ENCODE data around the gene AIPL1. TPM values are rescaled to one million over a fixed set of nuclear protein-coding genes. Genes with fewer than 3 reads are reported as not detected.

The AIPL1 gene
- total RNA-seq, 2 donors from 2014 or later: not detected

DNA sequence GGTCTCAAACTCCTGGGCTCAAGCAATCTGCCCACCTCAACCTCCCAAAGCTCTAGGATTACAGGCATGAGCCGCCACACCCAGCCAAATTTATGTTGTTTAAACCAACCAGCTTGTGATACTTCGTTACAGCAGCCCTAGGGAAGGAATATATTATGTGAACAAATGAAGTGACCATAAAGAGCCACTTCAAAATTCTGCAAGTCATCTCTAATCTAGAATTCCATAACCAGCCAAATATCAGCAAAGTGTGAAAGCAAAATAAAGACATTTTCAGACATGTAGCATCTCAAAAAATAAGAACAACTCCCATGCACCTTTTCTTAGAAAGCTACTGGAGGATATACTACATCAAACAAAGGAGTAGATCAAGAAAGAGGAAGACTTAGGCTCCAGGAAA, 36.0 kb downstream of the AIPL1 start:
- H3K4me1 Mint-ChIP-seq (ENCODE audit: low read depth in 2 of 2): no peaks in the 10 kb centered on the region
- H3K27ac Mint-ChIP-seq: no peak overlapping the region
- H3K27me3 Mint-ChIP-seq: peaks cover 15 to 27% of the 10 kb centered on the region in 2 donors
- ATAC-seq (no peak), DNase-seq (ENCODE audit: low spot score) (no peak)
- no peaks in the 10 kb centered on the region for H3K9me3 Mint-ChIP-seq
- no peaks in the 10 kb centered on the region for H3K36me3 Mint-ChIP-seq
- no peak overlapping the region for H3K4me3 Mint-ChIP-seq

- no peak overlapping the region for H3K27ac Mint-ChIP-seq
- DNase-seq (ENCODE audit: low spot score) (no peak), ATAC-seq (no peak)
- H3K4me1 Mint-ChIP-seq (ENCODE audit: low read depth in 2 of 2): no peaks in the 10 kb centered on the region
- no peaks in the 10 kb centered on the region for H3K36me3 Mint-ChIP-seq
- H3K9me3 Mint-ChIP-seq: no peaks in the 10 kb centered on the region
- no peak overlapping the region for H3K4me3 Mint-ChIP-seq
- peaks cover 12 to 19% of the 10 kb centered on the region in 2 donors for H3K27me3 Mint-ChIP-seq
Measured at GRCh38 chr17:6394055-6394606, 40.8 kb downstream of the AIPL1 start.

DNA sequence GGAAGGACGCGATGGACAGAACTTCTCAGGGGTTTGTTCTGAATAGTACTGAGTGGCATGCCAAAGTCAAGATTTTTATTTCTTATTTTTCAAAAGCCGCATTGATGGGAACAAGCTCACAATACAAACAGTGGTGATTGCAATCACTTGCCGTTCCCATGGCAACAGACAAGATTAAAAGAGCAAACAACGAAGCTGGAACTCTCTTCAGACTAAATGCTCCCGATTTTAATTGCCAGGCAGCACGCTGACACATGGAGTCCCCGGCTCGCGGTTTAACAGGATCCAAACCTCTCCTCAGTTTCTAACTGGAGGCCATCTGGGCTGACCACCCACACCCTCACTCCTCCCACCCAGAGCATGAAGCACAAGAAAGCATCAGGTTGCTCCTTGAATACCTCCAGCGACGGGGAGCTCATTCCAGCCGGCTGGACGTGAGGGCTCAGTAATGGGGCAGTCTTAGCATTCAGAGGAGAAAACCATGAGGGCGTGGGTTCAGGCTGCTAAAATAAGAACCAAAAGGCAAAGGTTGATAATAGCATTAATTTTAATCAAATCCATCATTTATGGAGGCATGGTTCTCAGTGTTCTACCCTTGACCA, 41.5 kb downstream of the AIPL1 start:
- H3K27ac Mint-ChIP-seq: no peak overlapping the region
- DNase-seq (ENCODE audit: low spot score) (no peak), ATAC-seq (no peak)
- peaks cover 12 to 19% of the 10 kb centered on the region in 2 donors for H3K27me3 Mint-ChIP-seq
- no peaks in the 10 kb centered on the region for H3K9me3 Mint-ChIP-seq
- no peak overlapping the region for H3K4me3 Mint-ChIP-seq
- H3K36me3 Mint-ChIP-seq: no peaks in the 10 kb centered on the region
- H3K4me1 Mint-ChIP-seq (ENCODE audit: low read depth in 2 of 2): no peaks in the 10 kb centered on the region

GRCh38 chr17:6392609-6393350, 42.1 kb downstream of the AIPL1 start:
- DNase-seq (ENCODE audit: low spot score) (no peak), ATAC-seq (no peak)
- no peak overlapping the region for H3K4me3 Mint-ChIP-seq
- H3K27me3 Mint-ChIP-seq: peaks cover 10 to 19% of the 10 kb centered on the region in 2 donors
- H3K27ac Mint-ChIP-seq: no peak overlapping the region
- H3K36me3 Mint-ChIP-seq: no peaks in the 10 kb centered on the region
- no peaks in the 10 kb centered on the region for H3K9me3 Mint-ChIP-seq
- no peaks in the 10 kb centered on the region for H3K4me1 Mint-ChIP-seq (ENCODE audit: low read depth in 2 of 2)

- no peaks in the 10 kb centered on the region for H3K36me3 Mint-ChIP-seq
- ATAC-seq (no peak), DNase-seq (ENCODE audit: low spot score) (no peak)
- no peak overlapping the region for H3K27ac Mint-ChIP-seq
- H3K27me3 Mint-ChIP-seq: peaks cover 0 to 3% of the 10 kb centered on the region in 2 donors
- H3K9me3 Mint-ChIP-seq: no peaks in the 10 kb centered on the region
- no peaks in the 10 kb centered on the region for H3K4me1 Mint-ChIP-seq (ENCODE audit: low read depth in 2 of 2)
- no peak overlapping the region for H3K4me3 Mint-ChIP-seq
Measured at GRCh38 chr17:6388416-6388815, 46.5 kb downstream of the AIPL1 start.

DNA sequence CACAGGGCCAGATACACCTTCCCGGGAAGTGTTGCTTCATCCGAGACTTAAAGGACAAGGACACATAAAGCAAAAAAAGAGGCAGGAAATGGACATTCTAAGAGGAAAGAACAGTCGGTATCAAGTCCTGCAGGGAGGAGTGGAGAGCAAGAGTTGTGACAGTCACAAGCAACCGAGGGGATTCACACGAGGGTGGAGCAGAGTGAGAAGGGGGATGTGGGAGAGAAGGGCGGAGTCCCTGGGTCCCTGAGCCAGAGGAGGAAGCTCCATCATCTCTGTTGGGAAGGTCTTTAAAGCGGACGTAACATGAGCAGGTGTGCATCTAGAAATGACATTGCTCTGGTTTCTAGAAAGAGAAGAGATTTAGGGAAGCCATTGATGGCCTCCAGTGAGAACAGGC, 47.1 kb downstream of the AIPL1 start:
- no peak overlapping the region for H3K4me3 Mint-ChIP-seq
- no peaks in the 10 kb centered on the region for H3K4me1 Mint-ChIP-seq (ENCODE audit: low read depth in 2 of 2)
- H3K36me3 Mint-ChIP-seq: no peaks in the 10 kb centered on the region
- ATAC-seq: no peak
- DNase-seq (ENCODE audit: low spot score): no peak
- no peaks in the 10 kb centered on the region for H3K9me3 Mint-ChIP-seq
- peaks cover 5% of the 10 kb centered on the region in 2 donors for H3K27me3 Mint-ChIP-seq
- H3K27ac Mint-ChIP-seq: no peak overlapping the region

GRCh38 chr17:6387442-6387841, 47.5 kb downstream of the AIPL1 start:
- no peak for DNase-seq (ENCODE audit: low spot score)
- Mint-ChIP-seq H3K9me3 (no peaks in the 10 kb centered on the region), H3K4me3 (no peak overlapping the region), H3K36me3 (no peaks in the 10 kb centered on the region), H3K27ac (no peak overlapping the region), H3K27me3 (peaks cover 3 to 6% of the 10 kb centered on the region in 2 donors), H3K4me1 (ENCODE audit: low read depth in 2 of 2) (no peaks in the 10 kb centered on the region)
- no peak for ATAC-seq

GRCh38 chr17:6386041-6386630, 48.8 kb downstream of the AIPL1 start:
- Mint-ChIP-seq H3K27me3 (peaks cover 6% of the 10 kb centered on the region in 2 donors), H3K4me1 (ENCODE audit: low read depth in 2 of 2) (no peaks in the 10 kb centered on the region), H3K27ac (no peak overlapping the region), H3K4me3 (no peak overlapping the region), H3K9me3 (no peaks in the 10 kb centered on the region), H3K36me3 (no peaks in the 10 kb centered on the region)
- DNase-seq (ENCODE audit: low spot score) (no peak), ATAC-seq (no peak)

DNA sequence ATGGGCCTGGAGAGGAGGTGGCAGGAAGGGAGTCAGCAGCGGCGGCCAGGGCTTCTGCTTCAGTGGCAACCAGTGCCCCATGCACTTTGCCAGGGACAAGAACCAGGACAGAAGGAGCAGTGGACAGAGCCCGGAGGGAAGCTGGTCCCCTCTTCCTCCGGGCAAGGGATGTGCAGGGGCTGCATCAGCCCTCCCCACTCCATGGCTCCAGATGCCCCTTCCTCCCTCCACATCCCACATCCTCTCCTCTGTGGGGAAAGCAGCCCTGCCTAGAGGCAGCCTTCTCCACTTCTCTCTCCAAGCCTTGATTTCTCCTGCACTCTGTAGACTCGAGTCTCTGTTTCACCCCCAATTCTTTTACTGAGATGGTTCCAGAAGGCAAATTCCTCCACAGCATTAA, 50.4 kb downstream of the AIPL1 start:
- peaks cover 6% of the 10 kb centered on the region in 2 donors for H3K27me3 Mint-ChIP-seq
- H3K9me3 Mint-ChIP-seq: no peaks in the 10 kb centered on the region

DNA sequence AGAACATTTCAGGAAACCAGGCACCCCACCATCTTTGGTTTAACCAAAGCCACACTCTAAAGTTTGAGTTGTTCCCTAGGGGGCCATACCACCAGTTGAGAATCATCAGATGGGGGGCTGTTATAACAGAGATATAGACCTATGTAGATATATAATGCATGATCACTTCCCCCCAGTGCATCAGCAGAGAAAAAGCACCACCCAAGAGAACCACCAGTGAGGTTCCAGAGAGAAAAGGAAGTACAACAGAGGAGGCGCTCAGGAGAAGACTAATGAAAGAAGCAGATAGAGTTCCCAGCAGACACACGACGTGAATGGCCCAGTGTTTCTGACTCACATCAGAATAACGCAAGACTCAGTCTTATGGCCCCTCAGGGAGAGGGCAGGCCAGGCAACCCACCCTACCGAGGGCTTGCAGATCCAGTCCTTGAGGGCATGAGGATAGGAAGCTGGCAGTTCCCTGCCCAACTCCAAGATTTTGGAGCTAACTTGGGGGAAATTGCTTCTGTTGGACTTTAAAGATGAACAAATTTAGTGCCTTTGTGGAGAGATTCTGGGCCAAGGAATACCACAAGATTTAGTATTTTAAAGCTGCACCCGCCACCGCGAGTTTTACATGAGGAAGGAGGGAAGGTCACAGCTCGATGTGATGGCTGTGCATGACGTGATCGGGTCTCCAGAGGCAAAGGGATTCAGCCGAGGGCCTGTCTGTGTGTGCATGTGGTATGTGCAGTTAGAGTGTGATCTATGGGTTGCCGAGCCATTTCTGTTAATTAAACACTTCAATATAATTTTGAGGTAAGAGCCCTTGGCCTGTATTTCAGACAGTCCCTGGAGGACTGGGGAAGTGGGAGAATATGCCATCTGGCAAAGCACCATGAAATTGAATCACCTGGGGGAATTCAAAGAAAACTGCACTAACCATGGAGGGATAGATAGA, 53.1 kb downstream of the AIPL1 start:
- Mint-ChIP-seq H3K27ac (no peak overlapping the region), H3K27me3 (peaks cover 18 to 23% of the 10 kb centered on the region in 2 donors), H3K4me1 (ENCODE audit: low read depth in 2 of 2) (no peaks in the 10 kb centered on the region), H3K36me3 (peaks cover 4% of the 10 kb centered on the region), H3K4me3 (no peak overlapping the region), H3K9me3 (peaks cover 2% of the 10 kb centered on the region)
- no peak for ATAC-seq
- DNase-seq (ENCODE audit: low spot score): no peak

More for the DNA sequence above, 50.4 kb downstream of the AIPL1 start:
- Mint-ChIP-seq H3K27ac (no peak overlapping the region), H3K4me1 (ENCODE audit: low read depth in 2 of 2) (no peaks in the 10 kb centered on the region), H3K36me3 (no peaks in the 10 kb centered on the region), H3K4me3 (no peak overlapping the region)
- ATAC-seq (no peak), DNase-seq (ENCODE audit: low spot score) (no peak)

DNA sequence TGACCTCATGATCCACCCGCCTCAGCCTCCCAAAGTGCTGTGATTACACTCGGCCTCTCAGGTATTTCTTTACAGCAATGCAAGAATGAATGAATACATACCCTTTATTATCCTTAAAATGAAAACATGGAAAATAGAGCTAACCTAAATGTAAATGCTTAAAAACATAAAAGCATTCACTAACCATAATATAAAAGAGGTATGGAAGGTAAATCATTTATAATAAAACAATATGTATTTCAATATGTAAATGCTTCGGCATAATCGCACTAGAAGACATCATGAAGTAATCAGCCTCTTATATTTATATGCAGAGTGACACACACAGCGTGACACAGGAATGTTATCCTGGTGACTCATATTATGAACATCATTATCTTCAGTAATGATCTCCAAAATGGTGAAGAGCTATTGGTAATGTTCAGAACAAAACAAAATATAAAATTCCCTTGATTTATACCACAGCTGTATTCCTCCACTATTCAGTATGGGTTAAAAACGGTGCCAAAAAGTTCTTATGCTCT, 53.9 kb downstream of the AIPL1 start:
- DNase-seq (ENCODE audit: low spot score) (no peak), ATAC-seq (no peak)
- peaks cover 4% of the 10 kb centered on the region for H3K36me3 Mint-ChIP-seq
- no peak overlapping the region for H3K4me3 Mint-ChIP-seq
- peaks cover 18 to 23% of the 10 kb centered on the region in 2 donors for H3K27me3 Mint-ChIP-seq
- peaks cover 2% of the 10 kb centered on the region for H3K9me3 Mint-ChIP-seq
- H3K27ac Mint-ChIP-seq: no peak overlapping the region
- H3K4me1 Mint-ChIP-seq (ENCODE audit: low read depth in 2 of 2): no peaks in the 10 kb centered on the region

GRCh38 chr17:6377906-6378305, 57.0 kb downstream of the AIPL1 start:
- ATAC-seq: no peak
- Mint-ChIP-seq H3K4me3 (no peak overlapping the region), H3K4me1 (ENCODE audit: low read depth in 2 of 2) (peaks cover 0 to 8% of the 10 kb centered on the region in 2 donors), H3K27ac (no peak overlapping the region), H3K9me3 (peaks cover 2% of the 10 kb centered on the region), H3K36me3 (peaks cover 4% of the 10 kb centered on the region), H3K27me3 (peaks cover 27 to 31% of the 10 kb centered on the region in 2 donors)
- DNase-seq (ENCODE audit: low spot score): no peak

DNA sequence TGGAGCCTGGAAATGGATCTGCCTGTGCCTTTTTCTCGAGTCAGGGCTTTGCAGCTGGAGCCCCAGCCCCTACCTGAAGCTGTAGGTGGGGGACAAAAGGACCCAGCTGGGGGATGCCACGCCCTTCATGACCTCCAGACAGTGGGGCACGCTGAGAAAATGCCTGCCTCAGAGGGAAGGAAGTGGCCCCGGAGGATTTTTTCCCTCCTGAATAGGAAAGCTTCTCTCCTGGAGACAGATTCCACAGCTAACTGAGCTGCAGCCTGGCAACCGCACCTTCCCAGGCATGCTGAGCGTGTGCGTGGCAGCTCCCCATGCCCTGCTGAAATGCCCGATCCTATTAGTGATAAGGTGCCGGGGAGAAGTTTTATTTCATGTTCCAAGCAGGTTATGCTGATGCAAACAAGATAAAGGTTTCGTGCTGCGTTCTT, 58.0 kb downstream of the AIPL1 start:
- ATAC-seq (no peak), DNase-seq (ENCODE audit: low spot score) (no peak)
- no peak overlapping the region for H3K4me3 Mint-ChIP-seq
- peaks cover 4% of the 10 kb centered on the region for H3K36me3 Mint-ChIP-seq
- H3K27ac Mint-ChIP-seq: no peak overlapping the region
- peaks cover 0 to 8% of the 10 kb centered on the region in 2 donors for H3K4me1 Mint-ChIP-seq (ENCODE audit: low read depth in 2 of 2)
- H3K9me3 Mint-ChIP-seq: peaks cover 2% of the 10 kb centered on the region
- H3K27me3 Mint-ChIP-seq: peaks cover 34 to 35% of the 10 kb centered on the region in 2 donors
